Measurements from ENCODE around the gene HFE.
"Not testable (repeated sequence)": the region's sequence is repeated elsewhere in the genome, so short reads cannot be mapped to it uniquely, and the experiment has no call there.

The HFE gene

GRCh38 chr6:26115226-26115625 lies 28.0 kb downstream of the HFE start:
- FAIRE-seq: no peak

GRCh38 chr6:26116267-26116666 lies 29.0 kb downstream of the HFE start:
- FAIRE-seq: no peak

- no peak for FAIRE-seq
Measured at GRCh38 chr6:26118999-26119398, 31.8 kb downstream of the HFE start.

- not testable (repeated sequence) for FAIRE-seq
Measured at GRCh38 chr6:26120115-26120514, 32.9 kb downstream of the HFE start.

GRCh38 chr6:26120807-26121140 lies 33.5 kb downstream of the HFE start:
- no peak for FAIRE-seq

- no peak for FAIRE-seq
Measured at GRCh38 chr6:26121141-26122004, 34.1 kb downstream of the HFE start.

GRCh38 chr6:26122005-26122388 lies 34.8 kb downstream of the HFE start:
- no peak for FAIRE-seq

- FAIRE-seq: no peak
Measured at GRCh38 chr6:26122402-26122792, 35.2 kb downstream of the HFE start.

GRCh38 chr6:26122793-26123674 lies 35.8 kb downstream of the HFE start:
- peak; percentile 91 for FAIRE-seq

GRCh38 chr6:26123675-26123946 lies 36.4 kb downstream of the HFE start:
- no peak for FAIRE-seq

- FAIRE-seq: peak; percentile 98
Measured at GRCh38 chr6:26123947-26124780, 36.9 kb downstream of the HFE start.

GRCh38 chr6:26124781-26125685 lies 37.8 kb downstream of the HFE start:
- FAIRE-seq: no peak

GRCh38 chr6:26126394-26127235 lies 39.4 kb downstream of the HFE start:
- no peak for FAIRE-seq

- FAIRE-seq: no peak
Measured at GRCh38 chr6:26128013-26128771, 41.0 kb downstream of the HFE start.

GRCh38 chr6:26129656-26130055 lies 42.4 kb downstream of the HFE start:
- no peak for FAIRE-seq

GRCh38 chr6:26130581-26131249 lies 43.5 kb downstream of the HFE start:
- FAIRE-seq: no peak

GRCh38 chr6:26131618-26132017 lies 44.4 kb downstream of the HFE start:
- FAIRE-seq: no peak

GRCh38 chr6:26133730-26134129 lies 46.5 kb downstream of the HFE start:
- FAIRE-seq: no peak

- FAIRE-seq: no peak
Measured at GRCh38 chr6:26136321-26136720, 49.1 kb downstream of the HFE start.

All from TTC549 (cell line).